ENCODE measurements around the gene LYZL1.

LYZL1 gene

GRCh38 chr10:29343607-29344038 lies 54.8 kb downstream of the LYZL1 start:
- no peak overlapping the region for H3K4me3 ChIP-seq (replicated peaks in 1 of 2; ENCODE audit: low read depth in 2 of 2, low read length in 2 of 2)
- peak; percentile 5 to 25 for DNase-seq (ENCODE audit: low read depth in 2 of 2)
- no peak for TF ChIP-seq CTCF (IDR thresholded peaks at IDR 0.05; ENCODE audit: low read depth, low read length)

- H3K4me3 ChIP-seq (replicated peaks in 1 of 2; ENCODE audit: low read depth in 2 of 2, low read length in 2 of 2): no peak overlapping the region
- no peak for TF ChIP-seq CTCF (IDR thresholded peaks at IDR 0.05; ENCODE audit: low read depth, low read length)
- DNase-seq (ENCODE audit: low read depth in 2 of 2): peak; percentile 50 to 58
These were observed 55.4 kb downstream of the LYZL1 start for GRCh38 chr10:29344073-29344820.

GRCh38 chr10:29345144-29345909 lies 56.5 kb downstream of the LYZL1 start:
- no peak overlapping the region for H3K4me3 ChIP-seq (replicated peaks in 1 of 2; ENCODE audit: low read depth in 2 of 2, low read length in 2 of 2)
- no peak for DNase-seq (ENCODE audit: low read depth in 2 of 2)
- no peak for TF ChIP-seq CTCF (IDR thresholded peaks at IDR 0.05; ENCODE audit: low read depth, low read length)

GRCh38 chr10:29345910-29346209 lies 57.0 kb downstream of the LYZL1 start:
- DNase-seq (ENCODE audit: low read depth in 2 of 2): no peak
- TF ChIP-seq CTCF (IDR thresholded peaks at IDR 0.05; ENCODE audit: low read depth, low read length): no peak
- H3K4me3 ChIP-seq (replicated peaks in 1 of 2; ENCODE audit: low read depth in 2 of 2, low read length in 2 of 2): no peak overlapping the region

GRCh38 chr10:29346296-29347001 lies 57.6 kb downstream of the LYZL1 start:
- H3K4me3 ChIP-seq (replicated peaks in 1 of 2; ENCODE audit: low read depth in 2 of 2, low read length in 2 of 2): no peak overlapping the region
- no peak for TF ChIP-seq CTCF (IDR thresholded peaks at IDR 0.05; ENCODE audit: low read depth, low read length)
- no peak for DNase-seq (ENCODE audit: low read depth in 2 of 2)

- TF ChIP-seq CTCF (IDR thresholded peaks at IDR 0.05; ENCODE audit: low read depth, low read length): no peak
- no peak for DNase-seq (ENCODE audit: low read depth in 2 of 2)
- H3K4me3 ChIP-seq (replicated peaks in 1 of 2; ENCODE audit: low read depth in 2 of 2, low read length in 2 of 2): no peak overlapping the region
These were observed 60.0 kb downstream of the LYZL1 start for GRCh38 chr10:29348836-29349235.
